HG02938 (cell line): ENCODE data around the gene EPHA8.

ENCODE experiments used
- ATAC-seq: cut with Tn5 transposase; IDR thresholded peaks from one replicate; pipeline ENCODE4 v1.9.1; 2021; ENCODE audit warnings: mild to moderate bottlenecking, moderate library complexity; ENCODE audit not compliant: unreplicated experiment

The EPHA8 gene

DNA sequence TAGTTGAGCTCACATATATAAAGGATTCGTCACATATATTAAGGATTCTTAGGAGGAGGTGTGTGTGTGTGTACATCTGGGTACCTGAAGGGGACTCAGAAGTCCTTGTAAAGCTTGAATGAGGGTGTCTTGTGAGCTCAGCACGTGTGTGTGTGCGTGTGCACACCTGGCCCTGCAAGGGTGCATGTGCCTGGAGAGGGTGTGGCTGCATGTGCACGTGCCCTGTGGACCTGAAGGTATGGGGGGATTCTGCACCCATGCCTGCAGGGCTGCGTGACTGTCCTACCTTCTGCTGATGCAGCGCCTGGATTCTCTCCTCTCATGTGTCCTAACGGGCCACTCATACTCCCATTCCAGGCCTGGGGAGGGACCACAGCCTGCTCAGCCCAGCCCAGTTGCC, 24.0 kb downstream of the EPHA8 start:
- ATAC-seq: no peak

DNA sequence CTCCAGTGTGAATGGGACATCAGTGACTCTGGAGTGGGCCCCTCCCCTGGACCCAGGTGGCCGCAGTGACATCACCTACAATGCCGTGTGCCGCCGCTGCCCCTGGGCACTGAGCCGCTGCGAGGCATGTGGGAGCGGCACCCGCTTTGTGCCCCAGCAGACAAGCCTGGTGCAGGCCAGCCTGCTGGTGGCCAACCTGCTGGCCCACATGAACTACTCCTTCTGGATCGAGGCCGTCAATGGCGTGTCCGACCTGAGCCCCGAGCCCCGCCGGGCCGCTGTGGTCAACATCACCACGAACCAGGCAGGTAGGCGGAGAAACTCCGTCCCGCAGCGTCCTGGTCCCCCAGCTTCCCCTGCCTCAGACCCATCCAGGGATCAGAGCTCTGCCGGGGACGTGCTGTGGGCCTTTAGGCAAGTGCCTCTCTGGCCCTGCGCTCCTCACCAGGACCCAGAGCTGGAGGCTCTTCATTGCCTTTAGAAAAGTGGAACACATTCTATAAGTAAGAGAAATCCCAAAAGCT, 25.7 kb downstream of the EPHA8 start:
- no peak for ATAC-seq

DNA sequence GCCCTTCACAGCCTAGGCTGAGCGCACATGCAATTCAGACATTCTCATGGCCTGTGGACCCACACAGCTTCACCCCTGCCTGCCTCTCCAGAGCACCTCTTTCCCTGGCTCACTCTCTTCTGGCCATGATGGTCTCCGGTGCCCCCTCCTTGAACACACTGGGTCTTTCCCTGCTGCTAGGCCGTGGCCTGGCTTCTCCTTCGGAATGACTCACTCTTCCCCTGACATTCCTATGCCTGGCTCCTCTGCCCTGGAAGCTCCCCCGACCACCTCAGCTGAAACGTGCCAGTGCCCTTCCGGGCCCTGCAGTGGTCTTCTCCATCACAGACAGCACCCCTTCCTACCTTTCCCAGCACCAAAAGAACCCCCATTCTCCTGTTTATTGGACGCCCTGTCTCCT, 28.3 kb downstream of the EPHA8 start:
- ATAC-seq: no peak

DNA sequence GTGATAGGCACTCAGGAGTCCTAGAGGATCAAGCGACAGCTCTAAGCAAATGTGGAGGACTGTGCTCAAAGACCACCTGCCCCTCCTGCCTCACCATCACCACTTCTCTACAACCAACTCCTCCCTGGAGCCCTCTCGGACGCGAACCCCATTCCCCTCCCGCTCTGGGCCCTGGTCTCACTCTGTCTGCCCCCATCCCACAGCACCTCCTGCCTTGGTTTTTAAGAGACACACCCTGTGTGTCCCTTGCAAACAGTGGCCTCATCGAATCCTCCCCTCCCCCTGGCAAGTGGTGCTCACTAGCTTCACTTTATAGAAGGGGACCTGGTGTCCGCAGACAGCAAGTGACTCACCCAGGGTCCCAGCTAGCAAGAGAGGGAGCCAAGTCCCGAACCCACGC, 28.8 kb downstream of the EPHA8 start:
- ATAC-seq: no peak

DNA sequence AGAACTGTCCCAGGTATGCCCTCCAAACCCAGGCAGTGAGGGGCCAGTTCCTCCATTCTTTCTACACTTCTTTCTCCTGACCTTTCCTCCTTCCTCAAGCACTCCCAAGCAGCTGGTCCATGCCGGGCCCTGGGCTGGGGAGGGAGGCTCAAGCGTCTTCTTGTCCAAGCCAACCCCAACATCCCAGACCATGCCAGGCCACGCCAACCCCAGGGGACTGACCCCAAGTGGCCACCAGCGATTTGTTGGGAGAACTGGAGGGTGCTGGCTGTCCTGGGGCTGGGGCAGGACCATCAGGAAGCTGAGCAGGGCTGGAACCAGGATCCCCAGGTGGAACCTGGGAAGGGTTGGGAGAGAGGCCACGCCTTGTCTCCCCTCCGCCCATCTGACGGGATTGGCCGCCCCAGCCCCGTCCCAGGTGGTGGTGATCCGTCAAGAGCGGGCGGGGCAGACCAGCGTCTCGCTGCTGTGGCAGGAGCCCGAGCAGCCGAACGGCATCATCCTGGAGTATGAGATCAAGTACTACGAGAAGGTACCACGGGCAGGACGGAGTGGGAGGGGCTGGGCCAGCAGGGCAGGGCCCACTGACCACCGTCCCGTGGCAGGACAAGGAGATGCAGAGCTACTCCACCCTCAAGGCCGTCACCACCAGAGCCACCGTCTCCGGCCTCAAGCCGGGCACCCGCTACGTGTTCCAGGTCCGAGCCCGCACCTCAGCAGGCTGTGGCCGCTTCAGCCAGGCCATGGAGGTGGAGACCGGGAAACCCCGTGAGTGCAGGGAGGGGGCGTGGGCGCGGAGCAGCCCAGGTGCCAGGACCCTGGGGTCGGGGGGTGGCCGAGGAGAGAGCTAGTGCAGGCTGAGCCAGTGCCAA, 29.9 kb downstream of the EPHA8 start:
- ATAC-seq: no peak

DNA sequence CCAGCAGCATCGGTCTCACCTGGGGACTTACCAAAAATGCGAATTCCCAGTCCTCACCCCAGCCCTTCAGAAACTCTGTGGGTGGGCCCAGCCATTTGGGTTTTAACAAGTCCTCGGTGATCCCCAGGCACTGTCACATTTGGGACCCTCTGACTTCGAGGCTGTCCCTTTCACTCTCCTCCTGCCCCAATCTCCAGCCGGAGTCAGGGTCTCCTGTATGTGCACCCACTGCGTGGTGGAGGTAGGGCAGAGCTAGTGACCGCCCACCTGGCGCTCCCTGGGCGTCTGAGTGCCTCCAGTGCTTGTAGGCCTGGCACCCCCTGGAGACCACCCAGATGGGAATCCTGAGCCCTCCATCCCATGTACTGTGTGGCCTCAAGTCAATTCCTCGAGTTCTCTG, 31.1 kb downstream of the EPHA8 start:
- ATAC-seq: no peak

DNA sequence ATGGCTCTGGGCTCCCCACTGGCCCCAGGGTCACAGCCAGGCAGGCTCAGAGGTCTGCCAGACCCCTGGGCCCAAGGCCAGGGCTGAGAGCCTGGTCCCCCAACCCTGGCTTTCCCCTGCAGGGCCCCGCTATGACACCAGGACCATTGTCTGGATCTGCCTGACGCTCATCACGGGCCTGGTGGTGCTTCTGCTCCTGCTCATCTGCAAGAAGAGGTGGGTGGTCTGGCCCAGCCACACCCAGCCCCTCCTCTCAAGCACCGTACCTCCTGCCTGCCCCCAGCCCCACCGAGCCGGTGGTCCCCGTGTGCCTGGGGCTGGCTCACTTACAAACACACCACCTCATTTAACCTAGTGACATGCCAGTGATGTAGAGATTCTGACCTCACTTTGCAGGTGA, 31.8 kb downstream of the EPHA8 start:
- ATAC-seq: no peak

DNA sequence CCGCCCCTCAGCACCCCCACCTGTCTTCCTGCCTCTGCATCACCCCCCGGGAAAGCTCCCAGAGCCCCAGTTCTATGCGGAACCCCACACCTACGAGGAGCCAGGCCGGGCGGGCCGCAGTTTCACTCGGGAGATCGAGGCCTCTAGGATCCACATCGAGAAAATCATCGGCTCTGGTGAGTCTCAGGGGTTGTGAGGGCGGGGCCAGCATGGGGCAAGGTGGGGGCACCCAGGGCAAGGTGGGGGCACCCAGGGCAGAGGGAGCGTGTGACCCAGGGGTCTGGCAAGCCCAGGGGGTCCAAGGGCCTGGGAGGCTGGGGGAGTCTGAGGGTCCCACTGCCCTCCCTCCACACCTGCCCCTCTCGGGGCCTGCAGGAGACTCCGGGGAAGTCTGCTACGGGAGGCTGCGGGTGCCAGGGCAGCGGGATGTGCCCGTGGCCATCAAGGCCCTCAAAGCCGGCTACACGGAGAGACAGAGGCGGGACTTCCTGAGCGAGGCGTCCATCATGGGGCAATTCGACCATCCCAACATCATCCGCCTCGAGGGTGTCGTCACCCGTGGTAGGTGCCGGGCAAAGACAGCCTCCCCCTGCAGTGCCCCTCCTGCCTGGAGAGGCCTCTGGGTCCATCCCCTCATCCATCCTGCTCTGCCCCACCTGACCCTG, 34.1 kb downstream of the EPHA8 start:
- ATAC-seq: no peak

DNA sequence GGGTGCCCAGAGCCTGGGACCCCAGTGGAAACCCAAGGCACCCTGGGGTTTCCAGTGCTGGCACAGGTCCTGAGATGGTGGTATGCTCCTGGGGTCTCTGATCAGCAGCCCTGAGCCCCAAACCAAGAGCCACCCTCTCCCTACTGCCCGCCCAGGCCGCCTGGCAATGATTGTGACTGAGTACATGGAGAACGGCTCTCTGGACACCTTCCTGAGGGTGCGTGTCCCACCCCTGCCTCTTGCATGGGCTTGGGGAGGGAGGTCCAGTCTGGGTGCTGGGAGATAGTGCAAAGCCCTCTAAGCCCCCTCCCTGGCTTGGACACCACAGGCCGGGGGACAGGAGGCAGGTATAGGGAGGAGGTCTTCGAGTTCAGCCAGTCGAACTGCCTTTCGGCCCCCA, 34.7 kb downstream of the EPHA8 start:
- ATAC-seq: no peak

DNA sequence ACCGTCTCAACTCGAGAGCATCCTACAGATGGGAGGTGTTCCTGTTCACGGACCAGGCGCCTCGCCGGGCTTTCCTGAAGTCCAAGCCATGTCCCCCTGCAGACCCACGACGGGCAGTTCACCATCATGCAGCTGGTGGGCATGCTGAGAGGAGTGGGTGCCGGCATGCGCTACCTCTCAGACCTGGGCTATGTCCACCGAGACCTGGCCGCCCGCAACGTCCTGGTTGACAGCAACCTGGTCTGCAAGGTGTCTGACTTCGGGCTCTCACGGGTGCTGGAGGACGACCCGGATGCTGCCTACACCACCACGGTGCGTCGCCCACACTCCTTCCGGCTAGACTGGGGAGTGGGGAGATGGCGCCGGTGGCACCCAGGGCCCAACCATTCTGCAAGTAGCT, 35.4 kb downstream of the EPHA8 start:
- no peak for ATAC-seq

DNA sequence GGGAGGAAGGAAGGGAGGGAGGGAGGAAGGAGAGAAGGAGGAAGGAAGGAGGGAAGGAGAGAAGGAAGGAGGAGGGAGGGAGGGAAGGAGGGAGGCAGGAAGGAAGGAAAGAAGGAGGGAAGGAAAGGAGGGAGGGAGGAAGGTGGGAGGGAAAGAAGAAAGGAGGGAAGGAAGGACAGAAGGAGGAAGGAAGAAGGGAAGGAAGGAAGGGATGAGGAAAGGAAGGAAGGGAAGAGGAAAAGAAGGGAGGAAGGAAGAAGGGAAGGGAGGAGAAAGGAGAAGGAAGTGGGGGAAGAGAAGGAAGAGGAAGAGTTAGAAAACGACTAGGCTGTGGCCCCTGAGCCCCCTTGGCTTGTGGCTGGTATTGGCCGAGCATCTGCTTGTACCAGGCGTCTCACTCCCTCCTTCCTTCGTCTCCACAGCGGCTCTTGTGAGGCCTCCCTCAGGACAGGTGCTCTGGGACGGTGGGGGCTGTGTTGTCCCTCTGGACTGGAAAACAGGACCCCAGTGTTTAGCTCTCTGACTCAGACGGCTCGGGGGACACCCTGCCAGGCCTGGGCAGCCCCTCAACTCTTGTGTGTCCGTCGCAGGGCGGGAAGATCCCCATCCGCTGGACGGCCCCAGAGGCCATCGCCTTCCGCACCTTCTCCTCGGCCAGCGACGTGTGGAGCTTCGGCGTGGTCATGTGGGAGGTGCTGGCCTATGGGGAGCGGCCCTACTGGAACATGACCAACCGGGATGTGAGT, 37.0 kb downstream of the EPHA8 start:
- ATAC-seq: no peak

DNA sequence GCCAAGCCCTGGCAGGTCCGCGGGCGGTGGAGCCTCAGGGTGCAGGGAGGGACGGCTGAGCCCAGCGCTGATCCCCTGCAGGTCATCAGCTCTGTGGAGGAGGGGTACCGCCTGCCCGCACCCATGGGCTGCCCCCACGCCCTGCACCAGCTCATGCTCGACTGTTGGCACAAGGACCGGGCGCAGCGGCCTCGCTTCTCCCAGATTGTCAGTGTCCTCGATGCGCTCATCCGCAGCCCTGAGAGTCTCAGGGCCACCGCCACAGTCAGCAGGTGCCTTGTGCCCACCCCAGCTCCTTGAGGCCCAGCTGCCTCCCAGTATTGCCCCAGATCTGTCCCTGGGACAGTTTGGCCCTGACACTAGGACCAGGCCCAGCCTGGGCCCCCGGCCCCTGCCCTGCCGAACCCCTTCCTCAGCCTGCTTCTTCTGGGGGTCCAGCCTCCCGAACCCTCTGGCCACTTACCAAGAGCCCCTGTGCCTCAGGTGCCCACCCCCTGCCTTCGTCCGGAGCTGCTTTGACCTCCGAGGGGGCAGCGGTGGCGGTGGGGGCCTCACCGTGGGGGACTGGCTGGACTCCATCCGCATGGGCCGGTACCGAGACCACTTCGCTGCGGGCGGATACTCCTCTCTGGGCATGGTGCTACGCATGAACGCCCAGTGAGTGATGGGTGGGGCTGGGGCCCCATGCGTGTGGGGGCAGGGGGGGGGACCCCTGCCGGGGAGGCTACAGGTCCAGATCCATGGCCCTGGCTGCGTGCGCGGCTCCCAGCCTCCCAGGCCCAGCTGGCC, 37.7 kb downstream of the EPHA8 start:
- no peak for ATAC-seq

DNA sequence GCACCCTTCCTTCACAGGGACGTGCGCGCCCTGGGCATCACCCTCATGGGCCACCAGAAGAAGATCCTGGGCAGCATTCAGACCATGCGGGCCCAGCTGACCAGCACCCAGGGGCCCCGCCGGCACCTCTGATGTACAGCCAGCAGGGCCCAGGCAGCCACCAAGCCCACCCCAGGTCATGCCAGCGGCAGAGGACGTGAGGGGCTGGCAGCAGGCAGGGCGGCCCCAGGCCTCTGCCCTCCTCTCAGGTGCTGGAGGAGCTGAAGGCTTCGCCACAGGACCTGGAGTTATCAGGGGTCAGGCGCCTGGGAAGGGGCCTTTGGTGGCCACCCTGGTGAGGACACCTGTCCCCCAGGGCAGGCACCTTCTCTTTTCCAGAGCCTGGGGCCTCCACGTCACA, 38.3 kb downstream of the EPHA8 start:
- no peak for ATAC-seq

DNA sequence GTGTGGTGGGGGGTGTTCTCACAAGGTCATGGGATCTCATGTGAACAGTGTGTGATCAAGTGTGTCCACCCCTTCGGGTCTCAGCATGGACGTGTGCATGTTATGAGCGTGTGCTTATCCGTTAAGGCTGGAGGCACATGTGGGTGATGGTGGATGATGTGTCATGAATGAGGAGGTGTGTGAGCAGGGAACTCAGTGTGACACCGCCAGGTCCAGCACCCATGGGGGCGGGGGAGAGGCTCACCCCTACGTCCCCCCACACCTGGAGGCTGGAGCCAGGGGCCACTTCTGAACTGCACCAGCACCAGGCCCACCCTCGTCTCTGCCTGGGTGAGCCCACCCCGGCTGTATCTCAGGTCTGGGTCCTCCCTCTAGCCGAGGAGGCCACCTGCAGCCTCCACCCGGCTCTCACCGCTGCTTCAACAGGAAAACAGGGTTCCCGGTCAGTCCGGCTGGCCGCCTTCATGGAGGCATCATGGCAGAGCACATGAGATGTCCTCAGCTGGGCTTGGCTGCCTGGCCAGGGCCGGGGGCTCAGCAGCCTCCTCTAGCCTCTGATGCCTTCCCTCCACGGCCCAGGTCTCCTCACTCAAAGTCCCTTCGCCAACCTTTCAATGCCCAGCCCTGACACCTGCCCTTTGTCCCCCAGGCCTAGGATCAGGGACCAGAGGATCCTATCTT, 38.9 kb downstream of the EPHA8 start:
- no peak for ATAC-seq

DNA sequence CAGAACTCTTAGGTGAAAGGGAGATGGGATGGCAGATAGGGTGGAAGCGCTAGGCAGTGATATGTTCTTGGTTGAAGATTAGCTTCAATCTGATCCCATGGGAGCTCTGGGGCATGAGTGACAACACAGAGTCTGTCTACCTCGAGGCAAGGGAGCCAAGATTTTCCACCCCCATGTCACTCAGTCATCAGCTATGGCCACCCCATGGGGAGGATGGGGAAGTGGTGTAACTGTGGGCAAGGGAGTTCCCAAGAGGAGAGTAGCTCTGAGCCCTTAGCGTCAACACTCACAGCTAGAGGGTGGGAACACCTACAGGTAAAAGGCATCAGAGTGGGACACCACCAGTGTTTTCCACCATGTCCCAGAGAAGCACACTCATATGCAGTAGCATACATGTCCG, 42.9 kb downstream of the EPHA8 start:
- ATAC-seq: no peak

DNA sequence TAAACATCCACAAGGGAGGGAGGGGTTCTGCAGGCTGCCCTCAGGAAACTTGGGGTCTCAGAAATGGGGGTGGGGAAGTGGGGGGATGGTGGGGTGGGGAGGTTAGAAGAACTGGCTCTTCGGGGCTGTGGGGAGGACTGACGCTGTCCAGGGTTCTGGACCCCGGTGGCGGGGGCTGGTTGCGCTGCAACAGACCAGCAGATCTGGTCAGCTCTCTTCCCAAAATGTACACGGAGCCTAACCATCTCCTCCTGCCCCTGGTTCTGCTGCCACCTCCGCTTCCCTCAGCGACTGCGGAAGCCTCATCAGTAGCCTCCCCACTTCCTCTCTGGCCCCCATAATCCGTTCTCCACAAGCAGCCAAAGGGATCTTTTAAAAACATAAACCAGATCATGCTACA, 43.9 kb downstream of the EPHA8 start:
- no peak for ATAC-seq

DNA sequence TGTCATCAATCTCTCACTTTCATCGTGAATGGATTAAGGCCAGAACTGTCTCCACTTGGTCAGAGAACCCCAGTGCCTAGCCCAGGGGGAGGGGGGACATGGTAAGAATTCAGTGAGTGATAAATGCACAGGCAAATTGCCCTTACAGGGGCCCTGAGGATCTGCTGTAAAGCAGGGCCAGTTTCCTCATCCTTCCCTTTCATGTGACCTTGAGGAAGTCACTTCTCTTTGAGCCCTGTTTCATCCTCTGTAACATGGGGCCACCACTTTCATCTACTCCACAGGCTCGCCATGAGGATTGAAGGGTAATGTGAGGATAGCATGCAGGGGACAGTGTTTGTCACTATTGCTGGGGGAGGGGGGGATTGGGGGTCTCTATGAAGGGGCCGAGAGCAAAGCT, 45.1 kb downstream of the EPHA8 start:
- ATAC-seq: no peak

DNA sequence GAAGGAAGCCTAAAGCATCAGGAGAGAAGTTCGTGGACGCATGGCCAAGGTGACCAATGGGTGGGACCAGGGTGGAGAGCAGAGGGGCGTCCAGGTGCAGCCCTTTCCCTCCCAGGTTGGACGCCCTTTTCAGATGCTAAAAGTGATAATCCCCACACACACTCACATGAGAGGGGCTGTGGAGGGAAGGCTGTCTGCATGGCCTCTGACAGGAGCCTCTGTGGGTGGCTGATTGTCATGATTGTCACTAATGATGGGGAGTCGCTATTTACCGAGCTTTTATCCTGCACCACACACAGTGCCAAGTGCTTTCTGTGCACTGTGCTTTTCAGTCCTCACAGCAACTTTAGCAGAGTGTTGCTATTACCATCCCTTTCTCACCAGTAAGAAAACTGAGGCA, 46.0 kb downstream of the EPHA8 start:
- no peak for ATAC-seq

DNA sequence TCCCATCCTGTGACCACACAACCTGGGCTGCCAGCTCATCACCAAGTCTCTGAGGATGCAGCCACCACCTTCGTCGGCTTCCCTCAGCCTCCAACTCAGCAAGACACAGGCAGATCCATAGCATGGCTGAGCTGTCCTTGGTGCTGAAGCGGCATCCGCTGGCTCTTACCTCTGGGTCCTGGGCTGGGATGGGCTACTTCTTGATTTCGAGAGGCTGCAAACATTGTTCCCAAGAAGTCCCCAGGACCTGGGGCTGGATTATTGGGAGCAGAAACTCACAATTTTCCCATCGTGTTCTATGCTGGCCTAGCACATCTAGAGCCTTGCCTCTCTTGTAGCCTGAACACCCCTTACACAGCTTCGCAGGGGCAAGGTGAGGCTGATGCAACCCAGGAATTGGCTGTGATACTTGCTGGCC, 48.2 kb downstream of the EPHA8 start:
- ATAC-seq: no peak
